Activated B cell treated with CpG ODN at 0.5 μM for 24 hours (primary cell): ENCODE data around the gene PTPN1. TPM values are rescaled to one million over a fixed set of nuclear protein-coding genes. Genes with fewer than 3 reads are reported as not detected.

Experiments used
- ATAC-seq: fragments of 200-7000 bp; cut with Tn5 transposase; one replicate; pipeline ENCODE4 v1.10.0; 2021; ENCODE audit warnings: low read depth, mild to moderate bottlenecking, moderate library complexity
- CTCF ChIA-PET: fragments of 350-600 bp; sonication (Branson Sonifier 250); formaldehyde crosslinking; loops from one replicate; lab custom pipeline; 2021; ENCODE audit warnings: antibody characterized with exemption; lab: Charles Lee
- POLR2A ChIA-PET: fragments of 350-600 bp; sonication (Branson Sonifier 250); formaldehyde crosslinking; loops from one replicate; lab custom pipeline; 2021; ENCODE audit warnings: antibody characterized with exemption; lab: Charles Lee
- DNase-seq: peaks from one replicate; pipeline ENCODE4 v3.0.0; 2022
- H3K27ac Mint-ChIP-seq: one replicate; pipeline ENCODE4 v1.8.0; 2020; ENCODE audit warnings: mixed read lengths
- H3K27me3 Mint-ChIP-seq: one replicate; pipeline ENCODE4 v1.8.0; 2021; ENCODE audit warnings: mixed read lengths
- H3K36me3 Mint-ChIP-seq: one replicate; pipeline ENCODE4 v1.8.0; 2021; ENCODE audit warnings: low read depth, mixed read lengths
- H3K4me1 Mint-ChIP-seq: one replicate; pipeline ENCODE4 v1.8.0; 2021; ENCODE audit warnings: mixed read lengths
- H3K4me3 Mint-ChIP-seq: one replicate; pipeline ENCODE4 v1.8.0; 2020; ENCODE audit warnings: mild to moderate bottlenecking, mixed read lengths
- H3K9me3 Mint-ChIP-seq: one replicate; pipeline ENCODE4 v1.8.0; 2020; ENCODE audit warnings: mixed read lengths
- CTCF ChIP-seq: fragments of 200-600 bp; IDR thresholded peaks from one replicate; pipeline ENCODE4 v1.8.0; 2022; ENCODE audit warnings: antibody characterized with exemption, mild to moderate bottlenecking
- intact Hi-C: fragments of 100-400 bp; cut with micrococcal nuclease; formaldehyde crosslinking; loops from one replicate; pipeline ENCODE4 v1.15.1; 2024
- total RNA-seq: library from RNA; stranded (reverse); gene quantifications from 2 replicates; pipeline ENCODE4 v1.2.3, GENCODE V29; 2022

The PTPN1 gene
- total RNA-seq, 1 donor from 2014 or later = 227 TPM

GRCh38 chr20:50591233-50591852, 81.2 kb downstream of the PTPN1 start:
- no peaks in the 10 kb centered on the region for H3K9me3 Mint-ChIP-seq
- ChIA-PET CTCF (no interaction called here), POLR2A (no interaction called here)
- peaks cover 43% of the 10 kb centered on the region for H3K36me3 Mint-ChIP-seq
- no peak overlapping the region for H3K27ac Mint-ChIP-seq
- H3K4me1 Mint-ChIP-seq = peaks cover 25% of the 10 kb centered on the region
- no peak overlapping the region for H3K4me3 Mint-ChIP-seq
- intact Hi-C loops = no loop called here
- no peak for DNase-seq
- ATAC-seq = no peak
- H3K27me3 Mint-ChIP-seq = no peaks in the 10 kb centered on the region
- no peak for TF ChIP-seq CTCF

- DNase-seq = no peak
- Mint-ChIP-seq H3K4me3 (no peak overlapping the region), H3K4me1 (peaks cover 30% of the 10 kb centered on the region), H3K9me3 (no peaks in the 10 kb centered on the region), H3K27ac (peak overlapping the region; percentile 41), H3K27me3 (no peaks in the 10 kb centered on the region), H3K36me3 (peaks cover 32% of the 10 kb centered on the region)
- intact Hi-C loops = no loop called here
- ChIA-PET CTCF (interaction anchor here (0.9 kb wide), 1 partner anchor 14 kb away, joined by 3 read pairs; no protein-coding TSS in a partner anchor), POLR2A (interaction anchor here (0.5 to 1.3 kb wide), 4 partner anchors 10 to 413 kb away, joined by 3 to 4 read pairs (median 3); partner anchors contain the start of gene PTPN1)
- no peak for TF ChIP-seq CTCF
- no peak for ATAC-seq
Measured at GRCh38 chr20:50592282-50593004, 82.3 kb downstream of the PTPN1 start.

GRCh38 chr20:50593005-50593335, 82.8 kb downstream of the PTPN1 start:
- Mint-ChIP-seq H3K36me3 (peaks cover 29% of the 10 kb centered on the region), H3K4me1 (peaks cover 30% of the 10 kb centered on the region), H3K9me3 (no peaks in the 10 kb centered on the region), H3K27ac (no peak overlapping the region), H3K4me3 (no peak overlapping the region), H3K27me3 (no peaks in the 10 kb centered on the region)
- no peak for ATAC-seq
- POLR2A ChIA-PET = interaction anchor here (0.5 to 1.3 kb wide), 3 partner anchors 11 to 414 kb away, joined by 3 to 4 read pairs (median 3); partner anchors contain the start of gene PTPN1
- intact Hi-C loops = no loop called here
- DNase-seq = no peak
- CTCF ChIA-PET = interaction anchor here (0.9 kb wide), 1 partner anchor 14 kb away, joined by 3 read pairs; no protein-coding TSS in a partner anchor
- TF ChIP-seq CTCF = no peak

- Mint-ChIP-seq H3K27ac (peak overlapping the region; percentile 63), H3K36me3 (peaks cover 23% of the 10 kb centered on the region), H3K4me3 (no peak overlapping the region), H3K27me3 (no peaks in the 10 kb centered on the region), H3K4me1 (peaks cover 27% of the 10 kb centered on the region), H3K9me3 (no peaks in the 10 kb centered on the region)
- ATAC-seq = peak; percentile 14
- POLR2A ChIA-PET = interaction anchor here (0.9 kb wide), 1 partner anchor 83 kb away, joined by 3 read pairs; no protein-coding TSS in a partner anchor
- no peak for TF ChIP-seq CTCF
- no peak for DNase-seq
- intact Hi-C loops = no loop called here
- CTCF ChIA-PET = interaction anchor here (1.9 kb wide), 1 partner anchor 130 kb away, joined by 6 read pairs; no protein-coding TSS in a partner anchor
Measured at GRCh38 chr20:50594231-50594590, 84.0 kb downstream of the PTPN1 start.
